GM18951 (cell line): ENCODE data around the gene OR11L1.

Experiments
- POLR2A ChIP-seq: IDR thresholded peaks from 4 replicates; pipeline ENCODE4 v1.6.1; 2011; ENCODE audit warnings: mild to moderate bottlenecking; ENCODE audit not compliant: insufficient read length, insufficient read depth; ENCODE audit errors: extremely low read depth
- in situ Hi-C: fragments of 300-500 bp; cut with MboI; formaldehyde crosslinking; loops from one replicate; pipeline ENCODE4 v1.12.0; 2022; ENCODE audit warnings: low sequenced_read_pairs, mixed read lengths, inconsistent platforms; ENCODE audit not compliant: unreplicated experiment

The OR11L1 gene, protein sequence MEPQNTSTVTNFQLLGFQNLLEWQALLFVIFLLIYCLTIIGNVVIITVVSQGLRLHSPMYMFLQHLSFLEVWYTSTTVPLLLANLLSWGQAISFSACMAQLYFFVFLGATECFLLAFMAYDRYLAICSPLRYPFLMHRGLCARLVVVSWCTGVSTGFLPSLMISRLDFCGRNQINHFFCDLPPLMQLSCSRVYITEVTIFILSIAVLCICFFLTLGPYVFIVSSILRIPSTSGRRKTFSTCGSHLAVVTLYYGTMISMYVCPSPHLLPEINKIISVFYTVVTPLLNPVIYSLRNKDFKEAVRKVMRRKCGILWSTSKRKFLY

DNA sequence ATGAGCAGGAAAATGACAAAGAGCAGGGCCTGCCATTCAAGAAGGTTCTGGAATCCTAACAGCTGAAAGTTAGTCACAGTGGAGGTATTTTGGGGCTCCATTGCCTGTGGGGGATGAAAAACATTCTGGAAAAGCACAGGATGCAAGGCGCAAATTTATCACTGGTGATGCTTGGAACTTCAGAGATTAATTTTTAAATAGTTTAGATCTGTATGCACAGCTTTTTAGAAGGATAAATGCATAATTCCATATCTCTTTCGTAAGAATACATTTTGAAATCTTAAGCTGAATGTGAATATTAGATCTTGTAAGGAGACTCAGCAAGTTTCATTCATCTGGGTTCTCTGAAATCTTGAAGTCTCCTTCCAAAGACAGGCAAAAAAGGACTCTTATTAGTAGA is at the start of gene OR11L1:
Gene OR11L1 (minus strand): TSS at position 101 of the 400 bp plus-strand sequence. CDS start 0 bp downstream, at position 101.
- TF ChIP-seq POLR2A = no peak
- in situ Hi-C loops = no loop called here

DNA sequence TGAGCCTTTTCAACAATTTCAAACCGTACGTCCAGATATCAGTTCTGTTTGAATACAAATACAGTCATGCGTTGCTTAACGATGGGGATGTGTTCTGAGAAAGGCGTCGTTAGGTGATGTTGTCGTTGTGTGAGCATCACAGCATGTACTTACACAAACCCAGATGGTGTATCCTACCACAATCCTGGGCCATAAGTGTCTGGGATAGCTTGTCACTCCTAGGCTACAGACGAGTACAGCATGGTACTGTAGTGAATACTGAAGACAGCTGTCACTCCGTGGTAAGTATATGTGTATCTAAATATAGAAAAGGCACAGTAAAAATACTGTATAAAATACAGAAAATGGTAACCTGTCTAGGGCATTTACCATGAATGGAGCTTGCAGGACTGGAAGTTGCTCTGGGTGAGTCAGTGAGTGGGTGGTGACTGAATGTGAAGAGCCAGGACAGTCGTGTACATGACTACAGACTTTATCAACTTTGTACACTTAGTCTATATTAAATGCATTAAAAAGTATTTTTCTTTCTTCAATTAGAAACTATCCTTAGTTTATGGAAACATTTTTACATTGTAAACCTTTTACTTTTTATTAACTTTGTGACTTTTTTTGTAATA is 43.2 kb upstream of the OR11L1 start:
- TF ChIP-seq POLR2A = no peak
- in situ Hi-C loops = no loop called here

DNA sequence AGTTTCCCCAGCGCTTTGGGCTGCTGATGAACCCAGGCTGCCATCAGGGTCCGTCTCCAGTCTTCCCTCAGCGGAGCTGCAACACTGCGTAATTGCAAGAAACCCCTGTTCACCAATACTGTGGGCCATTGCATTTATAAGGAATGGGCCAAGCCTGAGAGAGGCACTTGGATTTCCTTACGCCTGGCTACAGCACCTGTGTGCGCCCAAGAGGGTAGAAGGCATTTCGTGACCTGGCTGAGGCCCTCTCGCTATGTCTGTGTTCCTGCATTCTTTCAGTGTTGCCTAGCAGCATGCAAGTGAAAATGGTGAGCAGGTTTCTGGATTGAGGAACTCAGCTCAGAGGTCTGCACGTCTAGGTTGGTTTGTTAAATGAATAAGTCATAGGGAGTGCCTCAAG is 41.6 kb upstream of the OR11L1 start:
- in situ Hi-C loops = no loop called here
- TF ChIP-seq POLR2A = no peak

DNA sequence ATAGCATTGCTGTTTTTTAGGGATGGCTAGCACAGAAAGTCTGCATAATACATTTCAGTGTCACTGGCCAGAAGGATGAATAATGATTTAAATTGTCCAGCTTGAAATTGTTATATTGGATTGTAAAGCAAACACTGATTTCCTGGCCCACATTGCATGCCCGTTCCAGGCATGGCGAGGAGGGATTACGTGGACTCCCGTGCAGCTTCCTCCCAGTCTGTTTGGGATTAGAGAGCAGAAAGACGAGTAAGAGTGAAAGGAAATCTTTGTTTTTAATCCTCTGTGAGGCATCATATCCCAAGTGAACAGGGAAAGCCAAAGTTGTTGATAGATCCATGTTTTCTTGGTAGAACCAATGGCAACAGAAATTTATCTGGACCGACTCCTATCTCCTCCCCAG is 23.7 kb upstream of the OR11L1 start:
- in situ Hi-C loops = no loop called here
- TF ChIP-seq POLR2A = no peak

DNA sequence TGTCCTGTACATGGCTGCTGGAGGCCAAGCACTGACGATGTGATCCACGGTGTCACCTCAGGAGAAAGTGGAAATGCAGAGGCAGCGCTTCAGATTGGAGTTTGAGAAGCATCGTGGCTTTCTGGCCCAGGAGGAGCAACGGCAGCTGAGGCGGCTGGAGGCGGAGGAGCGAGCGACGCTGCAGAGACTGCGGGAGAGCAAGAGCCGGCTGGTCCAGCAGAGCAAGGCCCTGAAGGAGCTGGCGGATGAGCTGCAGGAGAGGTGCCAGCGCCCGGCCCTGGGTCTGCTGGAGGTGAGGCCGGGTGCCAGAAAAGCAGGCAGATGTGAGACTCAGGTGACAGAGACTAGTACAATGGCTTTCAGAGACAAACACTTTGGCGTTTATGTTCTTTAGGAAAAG is 22.9 kb upstream of the OR11L1 start:
- in situ Hi-C loops = no loop called here
- TF ChIP-seq POLR2A = no peak

DNA sequence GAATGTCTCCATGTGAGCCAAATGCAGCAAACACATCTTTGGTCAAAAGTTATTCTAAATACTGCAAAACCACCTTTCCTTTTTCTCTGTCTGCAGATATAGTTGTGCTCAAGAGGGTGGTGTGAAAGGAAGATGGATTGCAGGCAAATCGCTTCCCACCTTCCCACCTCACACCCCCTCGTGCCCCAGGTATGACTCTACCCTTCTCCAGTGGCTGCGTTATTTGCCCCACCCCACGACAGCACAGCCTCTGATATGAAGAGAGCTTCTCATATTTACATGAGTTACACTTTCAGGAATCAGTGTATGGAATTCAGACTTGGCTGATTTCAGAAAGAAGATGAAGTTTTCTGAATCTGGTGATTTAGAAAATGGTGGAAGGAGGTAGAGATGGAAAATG is 21.1 kb upstream of the OR11L1 start:
- TF ChIP-seq POLR2A = no peak
- in situ Hi-C loops = no loop called here

DNA sequence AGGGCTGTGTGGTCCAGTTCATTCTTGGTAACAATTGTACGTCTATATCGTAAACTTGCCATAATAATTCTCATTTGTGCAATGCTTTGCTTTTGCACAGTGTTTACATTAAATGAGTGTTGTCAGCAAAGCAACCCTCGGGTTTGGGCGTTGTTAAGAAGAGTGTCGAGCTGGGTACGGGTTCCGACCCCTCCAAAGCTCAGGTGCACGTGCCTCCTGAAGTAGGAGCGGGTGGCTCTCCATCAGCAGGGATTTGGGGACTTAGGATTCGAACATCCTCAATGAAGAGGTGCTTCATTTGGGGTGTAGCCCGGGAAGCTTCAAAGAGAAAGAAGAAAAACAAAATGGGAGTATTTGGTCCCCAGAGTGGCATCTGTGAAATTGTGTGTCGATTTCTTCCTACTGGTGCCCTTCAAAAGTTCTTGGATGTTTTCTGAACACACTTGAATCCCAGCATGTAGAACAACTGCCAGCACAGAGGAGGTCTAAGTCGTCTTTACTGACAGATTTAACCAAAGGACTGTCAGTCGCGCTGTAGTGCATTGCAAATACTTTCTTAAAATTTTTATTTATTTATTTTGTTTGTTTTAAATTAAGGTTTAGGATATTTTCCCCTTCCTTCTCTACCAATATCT is 16.4 kb upstream of the OR11L1 start:
- no peak for TF ChIP-seq POLR2A

DNA sequence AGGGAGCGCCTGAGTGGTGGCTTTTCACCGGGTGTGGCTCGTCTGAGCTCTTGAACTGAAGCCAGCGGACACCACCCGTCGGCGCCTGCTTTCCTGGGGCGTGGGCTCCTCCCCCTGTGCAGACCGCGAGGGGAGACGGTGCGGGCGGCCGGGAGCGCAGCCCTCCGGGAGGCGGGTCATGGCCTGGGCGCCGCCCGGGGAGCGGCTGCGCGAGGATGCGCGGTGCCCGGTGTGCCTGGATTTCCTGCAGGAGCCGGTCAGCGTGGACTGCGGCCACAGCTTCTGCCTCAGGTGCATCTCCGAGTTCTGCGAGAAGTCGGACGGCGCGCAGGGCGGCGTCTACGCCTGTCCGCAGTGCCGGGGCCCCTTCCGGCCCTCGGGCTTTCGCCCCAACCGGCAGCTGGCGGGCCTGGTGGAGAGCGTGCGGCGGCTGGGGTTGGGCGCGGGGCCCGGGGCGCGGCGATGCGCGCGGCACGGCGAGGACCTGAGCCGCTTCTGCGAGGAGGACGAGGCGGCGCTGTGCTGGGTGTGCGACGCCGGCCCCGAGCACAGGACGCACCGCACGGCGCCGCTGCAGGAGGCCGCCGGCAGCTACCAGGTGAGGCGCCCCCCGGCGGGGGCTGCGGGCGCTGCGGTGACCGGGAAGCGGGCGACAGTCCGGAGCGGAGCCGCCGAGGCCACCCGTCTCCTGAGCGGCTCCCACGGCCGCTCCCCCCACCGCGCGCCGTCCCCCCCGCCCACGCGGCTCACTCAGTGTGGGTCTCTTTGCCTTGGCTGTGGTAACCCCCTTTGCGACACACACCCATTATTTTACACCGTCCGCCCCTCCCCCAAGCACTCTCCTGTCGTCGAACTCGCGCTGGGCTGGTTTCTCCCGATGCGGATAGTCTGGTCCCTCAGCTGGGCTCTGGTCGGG is 15.6 kb upstream of the OR11L1 start, which contains the start of gene TRIM58:
Gene TRIM58 (plus strand): TSS at position 119 of the 916 bp plus-strand sequence. CDS start 60 bp downstream, at position 179.
- in situ Hi-C loops = no loop called here

More for the DNA sequence above, 16.4 kb upstream of the OR11L1 start:
- in situ Hi-C loops = no loop called here

DNA sequence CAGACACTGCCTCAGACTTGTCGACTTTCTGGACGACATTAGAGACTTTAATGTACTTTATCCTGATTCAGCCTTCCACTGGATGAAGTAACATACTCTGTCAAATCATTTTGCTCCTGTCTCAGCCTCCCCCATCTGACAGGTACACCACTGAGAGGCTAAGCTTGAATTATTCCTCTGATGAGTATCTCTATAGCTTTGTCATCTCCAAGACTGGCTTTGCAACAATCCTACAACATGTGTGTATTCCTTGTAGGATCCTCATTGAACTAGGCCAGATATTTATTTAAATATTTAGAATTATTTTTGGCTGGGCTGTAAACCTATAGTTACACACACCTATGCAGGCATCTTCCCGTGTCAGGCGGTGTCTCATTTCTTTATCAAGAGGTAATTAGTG is 14.2 kb upstream of the OR11L1 start:
- in situ Hi-C loops = no loop called here
- TF ChIP-seq POLR2A = no peak

More for the DNA sequence above, 15.6 kb upstream of the OR11L1 start, which contains the start of gene TRIM58:
- TF ChIP-seq POLR2A = no peak

DNA sequence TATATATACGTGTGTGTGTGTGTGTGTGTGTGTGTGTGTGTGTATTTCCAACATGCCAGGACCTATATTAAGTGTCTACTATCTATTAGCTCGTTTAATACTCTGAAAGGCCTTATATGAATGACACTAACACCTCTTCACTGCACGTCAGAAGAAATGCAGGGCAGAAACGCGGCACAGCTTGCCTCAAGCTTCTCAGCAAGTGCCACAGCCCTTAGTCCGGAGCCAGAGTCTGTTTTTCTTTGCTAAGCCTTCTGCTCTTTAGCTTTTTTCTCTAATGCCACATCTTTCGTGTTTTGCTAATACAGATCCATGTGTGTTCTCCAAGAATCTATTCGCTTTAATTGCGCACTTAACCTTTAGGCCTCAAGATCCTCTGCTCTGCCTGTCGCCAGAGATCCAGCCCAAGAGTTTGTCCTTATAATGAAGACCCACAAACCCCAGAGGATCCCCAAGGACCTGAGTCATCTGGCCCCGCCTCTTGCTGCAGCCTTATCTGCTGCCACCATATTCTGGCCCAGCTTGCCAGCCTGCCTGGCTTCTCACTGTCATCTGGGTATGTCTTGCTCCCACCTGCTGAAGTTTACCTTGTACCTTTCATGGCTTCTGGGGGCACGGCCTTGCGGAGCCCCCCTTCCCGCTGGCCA is 13.3 kb upstream of the OR11L1 start:
- no peak for TF ChIP-seq POLR2A
- in situ Hi-C loops = no loop called here

DNA sequence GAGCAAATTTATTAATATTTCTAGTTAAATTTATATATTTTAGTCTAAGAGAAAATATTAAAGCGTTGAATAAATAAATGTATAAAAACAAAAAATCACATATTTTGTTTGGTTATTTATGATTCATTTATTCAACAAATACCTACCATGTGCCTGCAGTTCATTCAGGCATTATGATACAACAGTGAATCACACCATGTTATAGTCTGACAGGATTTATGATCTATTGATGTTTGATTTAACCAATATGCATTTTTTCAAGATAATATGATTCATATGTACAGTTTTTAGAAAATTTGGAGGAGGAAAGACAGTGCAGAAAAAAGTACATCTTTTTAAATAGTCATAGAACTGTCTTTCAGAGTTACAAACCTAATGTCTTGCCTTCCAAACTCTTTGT is 7.9 kb upstream of the OR11L1 start:
- in situ Hi-C loops = no loop called here
- no peak for TF ChIP-seq POLR2A

DNA sequence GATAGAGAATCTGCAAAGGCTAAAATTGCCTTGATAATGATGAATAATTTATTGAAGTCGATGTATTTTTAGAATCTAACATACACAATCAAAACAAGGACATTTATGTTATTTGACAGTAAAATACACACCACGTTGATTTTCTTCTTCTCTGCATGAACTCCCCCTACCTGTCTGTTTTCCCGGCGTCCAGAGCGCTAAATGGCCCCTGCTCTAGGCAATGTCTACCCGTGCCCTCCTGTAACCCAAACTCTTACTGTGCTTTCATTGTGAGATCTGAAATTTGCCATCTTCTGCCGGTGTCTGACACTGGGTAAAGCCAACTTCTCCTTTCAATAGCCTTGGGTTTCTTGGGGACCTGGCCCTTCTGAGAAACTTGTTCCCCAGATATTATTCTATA is 6.7 kb upstream of the OR11L1 start:
- in situ Hi-C loops = no loop called here
- TF ChIP-seq POLR2A = no peak
